ENCODE data around the gene NELL2.
"Not testable (repeated sequence)": the region's sequence is repeated elsewhere in the genome, so short reads cannot be mapped to it uniquely, and the experiment has no call there.

The NELL2 gene

DNA sequence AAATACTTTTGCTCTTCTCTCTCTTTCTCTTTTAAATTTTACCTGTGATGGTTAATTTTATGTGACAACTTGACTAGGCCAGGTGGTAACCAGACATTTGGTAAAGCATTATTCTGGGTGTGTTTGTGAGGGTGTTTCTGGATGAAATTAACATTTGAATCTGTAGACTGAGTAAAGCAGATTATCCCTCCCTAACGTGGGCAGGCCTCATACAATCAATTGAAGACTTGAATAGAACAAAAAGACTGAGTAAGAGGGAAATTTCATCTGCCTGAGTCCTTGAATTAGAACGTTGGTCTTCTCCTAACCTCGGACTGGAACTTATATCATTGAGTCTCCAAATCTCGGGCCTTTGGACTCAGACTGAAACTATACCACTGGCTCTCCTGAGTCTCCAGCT, 182.1 kb downstream of the NELL2 start:
- TF ChIP-seq, protein P1, sequence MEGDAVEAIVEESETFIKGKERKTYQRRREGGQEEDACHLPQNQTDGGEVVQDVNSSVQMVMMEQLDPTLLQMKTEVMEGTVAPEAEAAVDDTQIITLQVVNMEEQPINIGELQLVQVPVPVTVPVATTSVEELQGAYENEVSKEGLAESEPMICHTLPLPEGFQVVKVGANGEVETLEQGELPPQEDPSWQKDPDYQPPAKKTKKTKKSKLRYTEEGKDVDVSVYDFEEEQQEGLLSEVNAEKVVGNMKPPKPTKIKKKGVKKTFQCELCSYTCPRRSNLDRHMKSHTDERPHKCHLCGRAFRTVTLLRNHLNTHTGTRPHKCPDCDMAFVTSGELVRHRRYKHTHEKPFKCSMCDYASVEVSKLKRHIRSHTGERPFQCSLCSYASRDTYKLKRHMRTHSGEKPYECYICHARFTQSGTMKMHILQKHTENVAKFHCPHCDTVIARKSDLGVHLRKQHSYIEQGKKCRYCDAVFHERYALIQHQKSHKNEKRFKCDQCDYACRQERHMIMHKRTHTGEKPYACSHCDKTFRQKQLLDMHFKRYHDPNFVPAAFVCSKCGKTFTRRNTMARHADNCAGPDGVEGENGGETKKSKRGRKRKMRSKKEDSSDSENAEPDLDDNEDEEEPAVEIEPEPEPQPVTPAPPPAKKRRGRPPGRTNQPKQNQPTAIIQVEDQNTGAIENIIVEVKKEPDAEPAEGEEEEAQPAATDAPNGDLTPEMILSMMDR (IDR thresholded peaks at IDR 0.05; ENCODE audit: insufficient read depth, low read length): no peak
- TF ChIP-seq GABPA (IDR thresholded peaks at IDR 0.05; ENCODE audit: low read depth) (no peak), POLR2AphosphoS5 (IDR thresholded peaks at IDR 0.05; ENCODE audit: low read depth) (no peak), SPI1 (IDR thresholded peaks at IDR 0.05; ENCODE audit: borderline replicate concordance, low read depth) (no peak)
- TF ChIP-seq, protein P2, sequence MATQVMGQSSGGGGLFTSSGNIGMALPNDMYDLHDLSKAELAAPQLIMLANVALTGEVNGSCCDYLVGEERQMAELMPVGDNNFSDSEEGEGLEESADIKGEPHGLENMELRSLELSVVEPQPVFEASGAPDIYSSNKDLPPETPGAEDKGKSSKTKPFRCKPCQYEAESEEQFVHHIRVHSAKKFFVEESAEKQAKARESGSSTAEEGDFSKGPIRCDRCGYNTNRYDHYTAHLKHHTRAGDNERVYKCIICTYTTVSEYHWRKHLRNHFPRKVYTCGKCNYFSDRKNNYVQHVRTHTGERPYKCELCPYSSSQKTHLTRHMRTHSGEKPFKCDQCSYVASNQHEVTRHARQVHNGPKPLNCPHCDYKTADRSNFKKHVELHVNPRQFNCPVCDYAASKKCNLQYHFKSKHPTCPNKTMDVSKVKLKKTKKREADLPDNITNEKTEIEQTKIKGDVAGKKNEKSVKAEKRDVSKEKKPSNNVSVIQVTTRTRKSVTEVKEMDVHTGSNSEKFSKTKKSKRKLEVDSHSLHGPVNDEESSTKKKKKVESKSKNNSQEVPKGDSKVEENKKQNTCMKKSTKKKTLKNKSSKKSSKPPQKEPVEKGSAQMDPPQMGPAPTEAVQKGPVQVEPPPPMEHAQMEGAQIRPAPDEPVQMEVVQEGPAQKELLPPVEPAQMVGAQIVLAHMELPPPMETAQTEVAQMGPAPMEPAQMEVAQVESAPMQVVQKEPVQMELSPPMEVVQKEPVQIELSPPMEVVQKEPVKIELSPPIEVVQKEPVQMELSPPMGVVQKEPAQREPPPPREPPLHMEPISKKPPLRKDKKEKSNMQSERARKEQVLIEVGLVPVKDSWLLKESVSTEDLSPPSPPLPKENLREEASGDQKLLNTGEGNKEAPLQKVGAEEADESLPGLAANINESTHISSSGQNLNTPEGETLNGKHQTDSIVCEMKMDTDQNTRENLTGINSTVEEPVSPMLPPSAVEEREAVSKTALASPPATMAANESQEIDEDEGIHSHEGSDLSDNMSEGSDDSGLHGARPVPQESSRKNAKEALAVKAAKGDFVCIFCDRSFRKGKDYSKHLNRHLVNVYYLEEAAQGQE (IDR thresholded peaks at IDR 0.05; ENCODE audit: insufficient replicate concordance, low read depth): no peak
- DNase-seq (ENCODE audit: low read depth in 1 of 2, low spot score in 1 of 2): no peak
- no peaks in the 10 kb centered on the region for H3K27me3 ChIP-seq (ENCODE audit: insufficient read depth, poor library complexity, severe bottlenecking)
- no peak overlapping the region for H3K4me3 ChIP-seq (replicated peaks; ENCODE audit: insufficient read depth, low read length)
- H3K27ac ChIP-seq (replicated peaks): no peak overlapping the region

DNA sequence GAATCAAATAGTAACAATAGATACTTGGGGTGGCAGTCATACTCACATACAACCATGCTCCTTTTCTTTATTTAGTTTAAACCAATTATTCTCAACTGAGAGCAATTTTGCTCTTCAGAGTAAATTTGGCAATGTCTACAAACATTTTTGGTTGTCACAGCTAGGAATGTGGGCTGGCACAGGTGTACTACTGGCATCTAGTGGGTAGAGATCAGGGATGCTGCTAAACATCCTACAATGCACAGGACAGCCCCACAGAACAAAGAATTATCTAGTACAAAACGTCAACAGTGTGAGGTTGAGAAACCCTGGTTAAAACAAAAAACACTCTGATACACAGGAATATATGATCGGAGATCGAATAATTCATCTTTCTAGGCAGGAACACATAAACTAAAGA, 186.5 kb downstream of the NELL2 start:
- H3K27me3 ChIP-seq (ENCODE audit: insufficient read depth, poor library complexity, severe bottlenecking): no peaks in the 10 kb centered on the region
- no peak overlapping the region for H3K27ac ChIP-seq (replicated peaks)
- DNase-seq (ENCODE audit: low read depth in 1 of 2, low spot score in 1 of 2): no peak
- H3K4me3 ChIP-seq (replicated peaks; ENCODE audit: insufficient read depth, low read length): no peak overlapping the region
- TF ChIP-seq, protein P2 (IDR thresholded peaks at IDR 0.05; ENCODE audit: insufficient replicate concordance, low read depth): no peak
- no peak for TF ChIP-seq SPI1 (IDR thresholded peaks at IDR 0.05; ENCODE audit: borderline replicate concordance, low read depth)
- TF ChIP-seq POLR2AphosphoS5 (IDR thresholded peaks at IDR 0.05; ENCODE audit: low read depth): no peak
- TF ChIP-seq, protein P1 (IDR thresholded peaks at IDR 0.05; ENCODE audit: insufficient read depth, low read length): no peak
- no peak for TF ChIP-seq GABPA (IDR thresholded peaks at IDR 0.05; ENCODE audit: low read depth)

DNA sequence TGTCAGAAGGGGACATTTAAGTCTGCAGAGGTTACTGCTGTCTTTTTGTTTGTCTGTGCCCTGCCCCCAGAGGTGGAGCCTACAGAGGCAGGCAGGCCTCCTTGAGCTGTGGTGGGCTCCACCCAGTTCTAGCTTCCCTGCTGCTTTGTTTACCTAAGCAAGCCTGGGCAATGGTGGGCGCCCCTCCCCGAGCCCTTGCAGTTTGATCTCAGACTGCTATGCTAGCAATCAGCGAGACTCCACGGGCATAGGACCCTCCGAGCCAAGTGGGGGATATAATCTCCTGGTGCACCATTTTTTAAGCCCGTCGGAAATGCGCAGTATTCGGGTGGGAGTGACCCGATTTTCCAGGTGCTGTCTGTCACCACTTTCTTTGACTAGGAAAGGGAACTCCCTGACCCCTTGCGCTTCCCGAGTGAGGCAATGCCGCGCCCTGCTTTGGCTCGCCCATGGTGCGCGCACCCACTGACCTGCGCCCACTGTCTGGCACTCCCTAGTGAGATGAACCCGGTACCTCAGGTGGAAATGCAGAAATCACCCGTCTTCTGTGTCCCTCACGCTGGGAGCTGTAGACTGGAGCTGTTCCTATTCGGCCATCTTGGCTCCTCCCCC, 189.2 kb downstream of the NELL2 start:
- H3K27me3 ChIP-seq (ENCODE audit: insufficient read depth, poor library complexity, severe bottlenecking); H3K4me3 ChIP-seq (replicated peaks; ENCODE audit: insufficient read depth, low read length); H3K27ac ChIP-seq (replicated peaks); DNase-seq (ENCODE audit: low read depth in 1 of 2, low spot score in 1 of 2): not testable (repeated sequence)

DNA sequence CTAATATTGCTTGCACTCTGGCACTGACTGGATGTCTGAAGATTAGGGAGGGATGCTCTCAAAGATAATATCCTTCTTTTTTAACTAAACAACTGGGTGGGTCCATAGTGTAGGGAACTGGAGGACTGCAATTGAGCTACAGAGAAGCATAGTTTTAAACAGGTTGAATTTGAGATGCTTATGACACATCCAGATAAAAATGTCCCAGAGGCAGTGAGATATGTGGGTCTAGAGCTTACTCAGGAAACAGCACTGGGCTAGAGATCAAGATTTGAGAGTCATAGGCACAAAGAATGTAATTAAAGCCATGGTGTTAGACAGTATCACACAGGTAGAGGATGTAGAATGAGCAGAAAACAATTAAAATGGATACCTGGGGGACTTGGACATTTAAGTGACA, 198.4 kb downstream of the NELL2 start:
- no peak for DNase-seq (ENCODE audit: low read depth in 1 of 2, low spot score in 1 of 2)
- H3K27ac ChIP-seq (replicated peaks): no peak overlapping the region
- no peaks in the 10 kb centered on the region for H3K27me3 ChIP-seq (ENCODE audit: insufficient read depth, poor library complexity, severe bottlenecking)
- no peak overlapping the region for H3K4me3 ChIP-seq (replicated peaks; ENCODE audit: insufficient read depth, low read length)
- TF ChIP-seq POLR2AphosphoS5 (IDR thresholded peaks at IDR 0.05; ENCODE audit: low read depth): no peak
- TF ChIP-seq, protein P2 (IDR thresholded peaks at IDR 0.05; ENCODE audit: insufficient replicate concordance, low read depth): no peak
- TF ChIP-seq, protein P1 (IDR thresholded peaks at IDR 0.05; ENCODE audit: insufficient read depth, low read length): no peak
- TF ChIP-seq GABPA (IDR thresholded peaks at IDR 0.05; ENCODE audit: low read depth): no peak
- TF ChIP-seq SPI1 (IDR thresholded peaks at IDR 0.05; ENCODE audit: borderline replicate concordance, low read depth): no peak
